CD4-positive, CD25-positive, alpha-beta regulatory T cell (primary cell): ENCODE results near the gene TMEM140. TPM values are rescaled to one million over a fixed set of nuclear protein-coding genes. Genes with fewer than 3 reads are reported as not detected.

Experiments used
- ATAC-seq, 2 donors: fragments of 150-1000 bp; cut with Tn5 transposase; one replicate each; pipeline ENCODE4 v1.10.0; 2021; ENCODE audit warnings: low read depth in 2 of 2, moderate number of reproducible peaks in 2 of 2, moderate library complexity in 1 of 2
- DNase-seq, 3 donors: peaks; one replicate each; pipeline versions ENCODE4 v3.0.0 to v3.0.0-alpha.2; 2012 to 2022; ENCODE audit warnings: mixed read lengths in 1 of 3
- H3K27ac ChIP-seq: one replicate; pipeline ENCODE4 v1.7.0; 2013; ENCODE audit warnings: mild to moderate bottlenecking, low read length; ENCODE audit not compliant: insufficient read depth, poor library complexity, severe bottlenecking
- H3K27me3 ChIP-seq: one replicate; pipeline ENCODE4 v1.7.0; 2013; ENCODE audit warnings: low read length; ENCODE audit not compliant: control insufficient read depth, insufficient read depth
- H3K36me3 ChIP-seq: one replicate; pipeline ENCODE4 v1.7.0; 2013; ENCODE audit warnings: mild to moderate bottlenecking, low read length, moderate library complexity; ENCODE audit not compliant: control insufficient read depth, insufficient read depth
- H3K4me1 ChIP-seq: 2 replicates; pipeline ENCODE4 v1.7.0; 2013; ENCODE audit warnings: mild to moderate bottlenecking, low read length; ENCODE audit not compliant: insufficient read depth, control insufficient read depth, poor library complexity, severe bottlenecking
- H3K4me3 ChIP-seq: one replicate; pipeline ENCODE4 v1.7.0; 2013; ENCODE audit warnings: low read depth, mild to moderate bottlenecking, low read length, moderate library complexity
- H3K9me3 ChIP-seq, 2 experiments: 1 replicate in 1 of 2; 2 replicates in 1 of 2; pipeline ENCODE4 v1.7.0; 2013; ENCODE audit warnings: low read length in 2 of 2, mild to moderate bottlenecking in 1 of 2, moderate library complexity in 1 of 2; ENCODE audit not compliant: control insufficient read depth in 2 of 2
- H3K27ac Mint-ChIP-seq, 3 donors: one replicate each; pipeline ENCODE4 v1.8.0; 2020 to 2022; ENCODE audit warnings: mild to moderate bottlenecking in 3 of 3, mixed read lengths in 3 of 3, moderate library complexity in 2 of 3
- H3K27me3 Mint-ChIP-seq: one replicate; pipeline ENCODE4 v1.8.0; 2022; ENCODE audit warnings: mild to moderate bottlenecking, mixed read lengths
- H3K36me3 Mint-ChIP-seq: one replicate; pipeline ENCODE4 v1.8.0; 2020; ENCODE audit warnings: mixed read lengths
- H3K4me1 Mint-ChIP-seq, 4 donors: one replicate each; pipeline ENCODE4 v1.8.0; 2020 to 2022; ENCODE audit warnings: mixed read lengths in 4 of 4, mild to moderate bottlenecking in 1 of 4
- H3K4me3 Mint-ChIP-seq, 4 donors: one replicate each; pipeline ENCODE4 v1.8.0; 2020 to 2022; ENCODE audit warnings: mild to moderate bottlenecking in 4 of 4, mixed read lengths in 4 of 4, moderate library complexity in 3 of 4
- H3K9me3 Mint-ChIP-seq, 7 donors: one replicate each; pipeline ENCODE4 v1.8.0; 2020 to 2022; ENCODE audit warnings: mixed read lengths in 7 of 7, mild to moderate bottlenecking in 3 of 7, moderate library complexity in 2 of 7
- polyA plus RNA-seq, 4 donors: library from polyadenylated mRNA; unstranded; fragments of 300-500 nt; fragmentation: Illumina TruSeq; gene quantifications; one replicate each; pipeline ENCODE4 v1.2.3, GENCODE V29; 2021
- total RNA-seq: library from RNA; stranded (reverse); gene quantifications from one replicate; pipeline ENCODE4 v1.2.3, GENCODE V29; 2022

Gene TMEM140
- total and polyA plus RNA-seq, 5 donors from 2014 or later = 18.9 to 44.7 (median 36.6) TPM

- peaks cover 3% of the 10 kb centered on the region for H3K36me3 Mint-ChIP-seq
- no peaks in the 10 kb centered on the region for H3K27me3 Mint-ChIP-seq
- H3K4me3 ChIP-seq = no peak overlapping the region
- H3K27me3 ChIP-seq = no peaks in the 10 kb centered on the region
- ATAC-seq (no peak), DNase-seq (no peak)
- H3K4me1 ChIP-seq = peaks cover 3% of the 10 kb centered on the region
- peaks cover 12 to 21% of the 10 kb centered on the region in 2 experiments for H3K9me3 ChIP-seq
- peak overlapping the region in 1 of 4 donors; percentile 78 for H3K4me3 Mint-ChIP-seq
- peaks cover 0 to 5% (median 2%) of the 10 kb centered on the region in 4 donors for H3K4me1 Mint-ChIP-seq
- H3K9me3 Mint-ChIP-seq = peaks cover 3 to 18% (median 5%) of the 10 kb centered on the region in 7 donors
- no peak overlapping the region for H3K27ac Mint-ChIP-seq
- H3K27ac ChIP-seq = no peak overlapping the region
- no peaks in the 10 kb centered on the region for H3K36me3 ChIP-seq
Observed at GRCh38 chr7:135175931-135176330, 28.1 kb downstream of the TMEM140 start.

- DNase-seq = no peak
- no peaks in the 10 kb centered on the region for H3K36me3 ChIP-seq
- Mint-ChIP-seq H3K4me3 (no peak overlapping the region), H3K36me3 (peaks cover 11% of the 10 kb centered on the region), H3K9me3 (peaks cover 3 to 28% (median 5%) of the 10 kb centered on the region in 7 donors), H3K27ac (peak overlapping the region in 1 of 3 donors; percentile 60), H3K4me1 (no peaks in the 10 kb centered on the region), H3K27me3 (no peaks in the 10 kb centered on the region)
- H3K27me3 ChIP-seq = no peaks in the 10 kb centered on the region
- H3K4me3 ChIP-seq = no peak overlapping the region
- no peak for ATAC-seq
- H3K9me3 ChIP-seq = peaks cover 21 to 33% of the 10 kb centered on the region in 2 experiments
- H3K4me1 ChIP-seq = no peaks in the 10 kb centered on the region
- no peak overlapping the region for H3K27ac ChIP-seq
Observed at GRCh38 chr7:135177028-135177696, 29.3 kb downstream of the TMEM140 start.

- H3K36me3 Mint-ChIP-seq = peaks cover 19% of the 10 kb centered on the region
- H3K9me3 ChIP-seq = peaks cover 24 to 41% of the 10 kb centered on the region in 2 experiments
- peaks cover 6% of the 10 kb centered on the region for H3K36me3 ChIP-seq
- H3K27me3 Mint-ChIP-seq = no peaks in the 10 kb centered on the region
- no peaks in the 10 kb centered on the region for H3K4me1 ChIP-seq
- ATAC-seq (no peak), DNase-seq (no peak)
- no peaks in the 10 kb centered on the region for H3K4me1 Mint-ChIP-seq
- peak overlapping the region in 1 of 4 donors; percentile 87 for H3K4me3 Mint-ChIP-seq
- no peak overlapping the region for H3K4me3 ChIP-seq
- no peak overlapping the region for H3K27ac Mint-ChIP-seq
- peaks cover 4 to 37% (median 6%) of the 10 kb centered on the region in 7 donors for H3K9me3 Mint-ChIP-seq
- no peak overlapping the region for H3K27ac ChIP-seq
- H3K27me3 ChIP-seq = no peaks in the 10 kb centered on the region
Observed at GRCh38 chr7:135178364-135178763, 30.5 kb downstream of the TMEM140 start.

GRCh38 chr7:135179321-135179925 is 31.6 kb downstream of the TMEM140 start:
- Mint-ChIP-seq H3K9me3 (peaks cover 4 to 37% (median 9%) of the 10 kb centered on the region in 7 donors), H3K4me1 (no peaks in the 10 kb centered on the region), H3K4me3 (no peak overlapping the region), H3K36me3 (peaks cover 30% of the 10 kb centered on the region), H3K27ac (no peak overlapping the region), H3K27me3 (no peaks in the 10 kb centered on the region)
- DNase-seq (no peak), ATAC-seq (no peak)
- Histone ChIP-seq H3K27me3 (no peaks in the 10 kb centered on the region), H3K36me3 (peaks cover 15% of the 10 kb centered on the region), H3K9me3 (peaks cover 24 to 44% of the 10 kb centered on the region in 2 experiments), H3K4me3 (no peak overlapping the region), H3K4me1 (no peaks in the 10 kb centered on the region), H3K27ac (no peak overlapping the region)

- H3K4me1 ChIP-seq = no peaks in the 10 kb centered on the region
- H3K9me3 ChIP-seq = peaks cover 24 to 44% of the 10 kb centered on the region in 2 experiments
- peaks cover 15% of the 10 kb centered on the region for H3K36me3 ChIP-seq
- no peaks in the 10 kb centered on the region for H3K27me3 ChIP-seq
- no peak overlapping the region for H3K4me3 Mint-ChIP-seq
- H3K4me1 Mint-ChIP-seq = no peaks in the 10 kb centered on the region
- no peak overlapping the region for H3K27ac ChIP-seq
- no peak overlapping the region for H3K27ac Mint-ChIP-seq
- H3K9me3 Mint-ChIP-seq = peaks cover 4 to 37% (median 9%) of the 10 kb centered on the region in 7 donors
- no peak for DNase-seq
- H3K4me3 ChIP-seq = no peak overlapping the region
- H3K27me3 Mint-ChIP-seq = no peaks in the 10 kb centered on the region
- peaks cover 35% of the 10 kb centered on the region for H3K36me3 Mint-ChIP-seq
- ATAC-seq = no peak
Observed at GRCh38 chr7:135180122-135180521, 32.2 kb downstream of the TMEM140 start.

- Histone ChIP-seq H3K4me1 (no peaks in the 10 kb centered on the region), H3K27ac (no peak overlapping the region), H3K9me3 (peaks cover 24 to 44% of the 10 kb centered on the region in 2 experiments), H3K27me3 (no peaks in the 10 kb centered on the region), H3K36me3 (peaks cover 26% of the 10 kb centered on the region), H3K4me3 (no peak overlapping the region)
- Mint-ChIP-seq H3K27me3 (no peaks in the 10 kb centered on the region), H3K4me3 (no peak overlapping the region), H3K36me3 (peaks cover 47% of the 10 kb centered on the region), H3K27ac (peak overlapping the region in 1 of 3 donors; percentile 66), H3K4me1 (no peaks in the 10 kb centered on the region), H3K9me3 (peaks cover 4 to 37% (median 9%) of the 10 kb centered on the region in 7 donors)
- ATAC-seq (no peak), DNase-seq (no peak)
Observed at GRCh38 chr7:135181261-135181928, 33.5 kb downstream of the TMEM140 start.

GRCh38 chr7:135181929-135182678 is 34.2 kb downstream of the TMEM140 start:
- Histone ChIP-seq H3K27me3 (no peaks in the 10 kb centered on the region), H3K4me3 (no peak overlapping the region), H3K9me3 (peaks cover 24 to 44% of the 10 kb centered on the region in 2 experiments), H3K27ac (no peak overlapping the region), H3K4me1 (no peaks in the 10 kb centered on the region), H3K36me3 (peaks cover 32% of the 10 kb centered on the region)
- Mint-ChIP-seq H3K27me3 (no peaks in the 10 kb centered on the region), H3K4me1 (no peaks in the 10 kb centered on the region), H3K4me3 (no peak overlapping the region), H3K27ac (peak overlapping the region in 1 of 3 donors; percentile 66), H3K36me3 (peaks cover 53% of the 10 kb centered on the region), H3K9me3 (peaks cover 4 to 37% (median 7%) of the 10 kb centered on the region in 7 donors)
- no peak for DNase-seq
- no peak for ATAC-seq
